SK-N-SH treated with all-trans-retinoic acid at 6 μM for 48 hours (cell line): Measurements from ENCODE around the gene TAC4.

Source experiments
- ATAC-seq: fragments of 200-7000 bp; cut with Tn5 transposase; 3 replicates; pipeline ENCODE4 v1.9.1; 2020; ENCODE audit warnings: mild to moderate bottlenecking, moderate library complexity
- ARNTL ChIP-seq: fragments of 450-650 bp; formaldehyde crosslinking; IDR thresholded peaks from 2 replicates; pipeline ENCODE4 v1.5.0; 2020; ENCODE audit warnings: low read depth, mild to moderate bottlenecking, moderate library complexity, borderline replicate concordance
- BACH2 ChIP-seq: fragments of 250-450 bp; sonication (Bioruptor Pico); IDR thresholded peaks from 2 replicates; pipeline ENCODE4 v1.9.0; 2021; ENCODE audit warnings: mild to moderate bottlenecking, borderline replicate concordance
- CSDC2 ChIP-seq: fragments of 250-450 bp; sonication (Bioruptor Pico); IDR thresholded peaks from 2 replicates; pipeline ENCODE4 v1.5.0; 2020; ENCODE audit warnings: mild to moderate bottlenecking, moderate library complexity
- ESRRG ChIP-seq: fragments of 250-450 bp; sonication (Bioruptor Pico); IDR thresholded peaks from 2 replicates; pipeline ENCODE4 v1.6.1; 2021; ENCODE audit warnings: mild to moderate bottlenecking
- GLIS3 ChIP-seq: fragments of 250-450 bp; sonication (Bioruptor Pico); IDR thresholded peaks from 2 replicates; pipeline ENCODE4 v1.5.0; 2020; ENCODE audit warnings: mild to moderate bottlenecking, moderate library complexity
- OSR1 ChIP-seq: fragments of 250-450 bp; sonication (Bioruptor Pico); IDR thresholded peaks from 2 replicates; pipeline ENCODE4 v1.8.0; 2022; ENCODE audit warnings: moderate library complexity, mild to moderate bottlenecking, inconsistent platforms
- PPARA ChIP-seq: fragments of 250-450 bp; sonication (Bioruptor Pico); IDR thresholded peaks from 2 replicates; pipeline ENCODE4 v1.5.0; 2020; ENCODE audit warnings: mild to moderate bottlenecking, borderline replicate concordance
- RARB ChIP-seq: fragments of 250-450 bp; sonication (Bioruptor Pico); IDR thresholded peaks from 2 replicates; pipeline ENCODE4 v1.8.0; 2021; ENCODE audit warnings: mild to moderate bottlenecking, moderate library complexity
- SNAI2 ChIP-seq: fragments of 250-450 bp; sonication (Bioruptor Pico); IDR thresholded peaks from 2 replicates; pipeline ENCODE4 v1.5.0; 2020; ENCODE audit warnings: mild to moderate bottlenecking, moderate library complexity
- TCF4 ChIP-seq: fragments of 250-450 bp; sonication (Bioruptor Pico); IDR thresholded peaks from 2 replicates; pipeline ENCODE4 v1.8.0; 2021; ENCODE audit warnings: mild to moderate bottlenecking, moderate library complexity, borderline replicate concordance
- TOX ChIP-seq: fragments of 250-450 bp; sonication (Bioruptor Pico); IDR thresholded peaks from 2 replicates; pipeline ENCODE4 v1.8.0; 2021; ENCODE audit warnings: mild to moderate bottlenecking, moderate library complexity, borderline replicate concordance
- ZC3H10 ChIP-seq: fragments of 250-450 bp; sonication (Bioruptor Pico); IDR thresholded peaks from 2 replicates; pipeline ENCODE4 v1.5.1; 2021; ENCODE audit warnings: mild to moderate bottlenecking, moderate library complexity
- ZFP3 ChIP-seq: fragments of 250-450 bp; sonication (Bioruptor Pico); IDR thresholded peaks from 2 replicates; pipeline ENCODE4 v1.5.0; 2020; ENCODE audit warnings: mild to moderate bottlenecking, moderate library complexity
- ZFP30 ChIP-seq: fragments of 450-650 bp; formaldehyde crosslinking; IDR thresholded peaks from 2 replicates; pipeline ENCODE4 v1.5.0; 2022; ENCODE audit warnings: mild to moderate bottlenecking, moderate library complexity
- ZNF70 ChIP-seq: fragments of 450-650 bp; formaldehyde crosslinking; IDR thresholded peaks from 2 replicates; pipeline ENCODE4 v1.5.0; 2020; ENCODE audit warnings: mild to moderate bottlenecking, moderate library complexity
- ZNF8 ChIP-seq: fragments of 450-650 bp; formaldehyde crosslinking; IDR thresholded peaks from 2 replicates; pipeline ENCODE4 v1.5.0; 2020; ENCODE audit warnings: mild to moderate bottlenecking, moderate library complexity
- TF ChIP-seq, protein P1 (sequence below): fragments of 250-450 bp; sonication (Bioruptor Pico); IDR thresholded peaks from 2 replicates; pipeline ENCODE4 v1.5.1; 2021; ENCODE audit warnings: mild to moderate bottlenecking, moderate library complexity
- TF ChIP-seq, protein P2 (sequence below): fragments of 250-450 bp; sonication (Bioruptor Pico); IDR thresholded peaks from 2 replicates; pipeline ENCODE4 v1.5.0; 2020; ENCODE audit warnings: mild to moderate bottlenecking, moderate library complexity
- TF ChIP-seq, protein P3 (sequence below): fragments of 250-450 bp; sonication (Bioruptor Pico); IDR thresholded peaks from 2 replicates; pipeline ENCODE4 v1.8.0; 2021; ENCODE audit warnings: low read depth, mild to moderate bottlenecking, moderate library complexity, borderline replicate concordance
- TF ChIP-seq, protein P4 (sequence below): fragments of 250-450 bp; sonication (Bioruptor Pico); IDR thresholded peaks from 2 replicates; pipeline ENCODE4 v1.5.1; 2020; ENCODE audit warnings: low read depth, mild to moderate bottlenecking, moderate library complexity
- TF ChIP-seq, protein P5 (sequence below): fragments of 250-450 bp; sonication (Bioruptor Pico); IDR thresholded peaks from 2 replicates; pipeline ENCODE4 v1.8.0; 2020; ENCODE audit warnings: mild to moderate bottlenecking, moderate library complexity, borderline replicate concordance

The TAC4 gene, protein sequence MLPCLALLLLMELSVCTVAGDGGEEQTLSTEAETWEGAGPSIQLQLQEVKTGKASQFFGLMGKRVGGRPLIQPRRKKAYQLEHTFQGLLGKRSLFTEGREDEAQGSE

DNA sequence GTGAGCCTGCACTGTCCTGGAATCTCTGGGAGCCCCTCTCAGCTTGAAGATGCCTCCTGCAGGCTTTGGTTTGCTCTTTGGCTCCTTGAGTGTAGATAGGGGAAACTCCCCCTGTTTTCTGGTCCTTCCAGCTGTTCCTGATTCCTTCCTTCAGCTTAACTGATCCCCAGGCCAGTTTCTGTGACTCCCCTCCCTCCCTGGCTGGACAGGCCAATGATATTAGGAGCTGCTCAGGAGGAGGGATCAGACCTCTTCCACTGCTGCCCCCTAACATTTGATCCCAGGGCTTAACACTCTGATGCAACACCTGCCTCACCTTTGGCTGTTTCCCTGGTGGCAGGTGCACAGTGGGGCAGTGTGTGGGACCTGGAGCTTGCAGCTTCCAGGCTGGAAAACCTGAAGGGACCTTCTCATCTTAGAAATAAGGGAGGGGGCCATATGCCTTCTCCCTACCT, at the start of gene TAC4:
TAC4 (minus strand) TSS at position 51 of the 455 bp plus-strand sequence. CDS start 52 bp downstream, outside the sequence.
- no peak for TF ChIP-seq ESRRG
- TF ChIP-seq, protein P1, sequence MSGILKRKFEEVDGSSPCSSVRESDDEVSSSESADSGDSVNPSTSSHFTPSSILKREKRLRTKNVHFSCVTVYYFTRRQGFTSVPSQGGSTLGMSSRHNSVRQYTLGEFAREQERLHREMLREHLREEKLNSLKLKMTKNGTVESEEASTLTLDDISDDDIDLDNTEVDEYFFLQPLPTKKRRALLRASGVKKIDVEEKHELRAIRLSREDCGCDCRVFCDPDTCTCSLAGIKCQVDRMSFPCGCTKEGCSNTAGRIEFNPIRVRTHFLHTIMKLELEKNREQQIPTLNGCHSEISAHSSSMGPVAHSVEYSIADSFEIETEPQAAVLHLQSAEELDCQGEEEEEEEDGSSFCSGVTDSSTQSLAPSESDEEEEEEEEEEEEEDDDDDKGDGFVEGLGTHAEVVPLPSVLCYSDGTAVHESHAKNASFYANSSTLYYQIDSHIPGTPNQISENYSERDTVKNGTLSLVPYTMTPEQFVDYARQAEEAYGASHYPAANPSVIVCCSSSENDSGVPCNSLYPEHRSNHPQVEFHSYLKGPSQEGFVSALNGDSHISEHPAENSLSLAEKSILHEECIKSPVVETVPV, result no peak
- no peak for TF ChIP-seq ZNF70
- TF ChIP-seq ARNTL (CRISPR knock-in tag), result no peak
- TF ChIP-seq, protein P2, sequence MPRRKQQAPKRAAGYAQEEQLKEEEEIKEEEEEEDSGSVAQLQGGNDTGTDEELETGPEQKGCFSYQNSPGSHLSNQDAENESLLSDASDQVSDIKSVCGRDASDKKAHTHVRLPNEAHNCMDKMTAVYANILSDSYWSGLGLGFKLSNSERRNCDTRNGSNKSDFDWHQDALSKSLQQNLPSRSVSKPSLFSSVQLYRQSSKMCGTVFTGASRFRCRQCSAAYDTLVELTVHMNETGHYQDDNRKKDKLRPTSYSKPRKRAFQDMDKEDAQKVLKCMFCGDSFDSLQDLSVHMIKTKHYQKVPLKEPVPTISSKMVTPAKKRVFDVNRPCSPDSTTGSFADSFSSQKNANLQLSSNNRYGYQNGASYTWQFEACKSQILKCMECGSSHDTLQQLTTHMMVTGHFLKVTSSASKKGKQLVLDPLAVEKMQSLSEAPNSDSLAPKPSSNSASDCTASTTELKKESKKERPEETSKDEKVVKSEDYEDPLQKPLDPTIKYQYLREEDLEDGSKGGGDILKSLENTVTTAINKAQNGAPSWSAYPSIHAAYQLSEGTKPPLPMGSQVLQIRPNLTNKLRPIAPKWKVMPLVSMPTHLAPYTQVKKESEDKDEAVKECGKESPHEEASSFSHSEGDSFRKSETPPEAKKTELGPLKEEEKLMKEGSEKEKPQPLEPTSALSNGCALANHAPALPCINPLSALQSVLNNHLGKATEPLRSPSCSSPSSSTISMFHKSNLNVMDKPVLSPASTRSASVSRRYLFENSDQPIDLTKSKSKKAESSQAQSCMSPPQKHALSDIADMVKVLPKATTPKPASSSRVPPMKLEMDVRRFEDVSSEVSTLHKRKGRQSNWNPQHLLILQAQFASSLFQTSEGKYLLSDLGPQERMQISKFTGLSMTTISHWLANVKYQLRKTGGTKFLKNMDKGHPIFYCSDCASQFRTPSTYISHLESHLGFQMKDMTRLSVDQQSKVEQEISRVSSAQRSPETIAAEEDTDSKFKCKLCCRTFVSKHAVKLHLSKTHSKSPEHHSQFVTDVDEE (CRISPR knock-in tag), result no peak
- TF ChIP-seq ZFP30 (CRISPR knock-in tag), result no peak
- TF ChIP-seq GLIS3, result no peak
- TF ChIP-seq ZFP3 (CRISPR knock-in tag), result no peak
- TF ChIP-seq BACH2 (CRISPR knock-in tag), result no peak
- TF ChIP-seq, all 23 proteins: peak for 0
- ATAC-seq, result no peak

DNA sequence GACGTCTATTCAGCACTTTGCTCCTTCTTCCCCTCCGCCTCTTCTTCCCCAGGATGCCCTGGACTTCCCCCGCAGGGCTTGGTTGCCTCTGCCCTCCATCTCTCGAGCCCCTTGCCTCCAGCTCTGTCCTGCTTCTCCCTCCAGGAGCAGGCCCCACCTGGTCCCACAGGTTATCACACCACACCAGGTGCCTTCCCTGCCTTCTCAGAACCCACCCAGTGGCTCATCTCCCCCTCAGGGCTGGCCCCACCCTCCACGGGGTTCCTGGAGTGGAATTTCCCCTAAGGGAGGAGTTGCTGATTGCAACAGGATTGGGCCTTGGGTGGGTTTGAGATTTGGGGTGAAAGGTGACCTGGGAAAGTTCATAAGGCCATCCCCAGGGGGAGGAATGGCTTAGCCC, 49.0 kb upstream of the TAC4 start:
- TF ChIP-seq PPARA (CRISPR knock-in tag), result no peak
- TF ChIP-seq, all 23 proteins: peak for 0
- no peak for ATAC-seq

DNA sequence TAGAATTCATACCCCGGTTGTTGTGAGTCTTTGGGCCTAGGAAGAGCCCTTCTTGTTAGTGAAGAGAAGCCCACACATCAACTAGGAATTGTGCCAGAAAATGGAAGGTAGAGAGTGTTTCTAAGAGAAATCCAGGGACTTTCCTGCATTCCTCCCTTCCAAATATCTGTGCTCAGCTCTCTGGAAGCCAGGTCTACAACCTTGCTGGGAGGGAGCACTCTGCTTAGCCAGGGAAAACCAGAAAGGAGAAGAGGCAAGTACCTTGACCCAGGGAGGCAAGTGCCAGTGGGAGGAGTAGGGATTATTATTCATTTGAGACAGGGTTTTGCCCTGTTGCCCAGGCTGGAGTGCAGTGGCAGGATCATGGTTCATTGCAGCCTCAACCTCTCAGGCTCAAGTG, 48.4 kb upstream of the TAC4 start:
- no peak for ATAC-seq
- TF ChIP-seq OSR1 (CRISPR knock-in tag) (no peak), ESRRG (no peak), ZFP3 (CRISPR knock-in tag) (no peak), CSDC2 (CRISPR knock-in tag) (no peak)

DNA sequence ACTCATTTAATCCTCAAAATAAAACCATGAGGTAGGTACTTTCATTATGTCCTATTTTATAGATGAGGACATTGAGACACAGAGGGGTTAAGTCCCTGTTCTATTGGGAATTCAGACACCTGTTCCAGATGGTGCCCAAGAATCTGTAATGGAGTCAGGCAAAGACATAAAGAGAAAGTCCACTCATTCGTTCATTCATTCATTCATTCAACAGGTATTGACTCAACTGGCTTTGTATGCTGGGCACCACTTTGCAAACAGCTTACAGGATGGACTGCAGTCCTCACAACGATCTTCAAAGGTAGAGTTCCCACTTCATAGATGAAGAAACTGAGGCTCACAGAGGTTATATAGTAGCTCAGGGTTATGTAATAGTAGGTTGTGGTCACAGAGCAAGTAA, 47.9 kb upstream of the TAC4 start:
- no peak for ATAC-seq
- TF ChIP-seq, protein P3, sequence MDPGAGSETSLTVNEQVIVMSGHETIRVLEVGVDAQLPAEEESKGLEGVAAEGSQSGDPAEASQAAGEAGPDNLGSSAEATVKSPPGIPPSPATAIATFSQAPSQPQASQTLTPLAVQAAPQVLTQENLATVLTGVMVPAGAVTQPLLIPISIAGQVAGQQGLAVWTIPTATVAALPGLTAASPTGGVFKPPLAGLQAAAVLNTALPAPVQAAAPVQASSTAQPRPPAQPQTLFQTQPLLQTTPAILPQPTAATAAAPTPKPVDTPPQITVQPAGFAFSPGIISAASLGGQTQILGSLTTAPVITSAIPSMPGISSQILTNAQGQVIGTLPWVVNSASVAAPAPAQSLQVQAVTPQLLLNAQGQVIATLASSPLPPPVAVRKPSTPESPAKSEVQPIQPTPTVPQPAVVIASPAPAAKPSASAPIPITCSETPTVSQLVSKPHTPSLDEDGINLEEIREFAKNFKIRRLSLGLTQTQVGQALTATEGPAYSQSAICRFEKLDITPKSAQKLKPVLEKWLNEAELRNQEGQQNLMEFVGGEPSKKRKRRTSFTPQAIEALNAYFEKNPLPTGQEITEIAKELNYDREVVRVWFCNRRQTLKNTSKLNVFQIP (CRISPR knock-in tag), result no peak
- TF ChIP-seq CSDC2 (CRISPR knock-in tag) (no peak), ZC3H10 (CRISPR knock-in tag) (no peak), ZNF70 (no peak)

DNA sequence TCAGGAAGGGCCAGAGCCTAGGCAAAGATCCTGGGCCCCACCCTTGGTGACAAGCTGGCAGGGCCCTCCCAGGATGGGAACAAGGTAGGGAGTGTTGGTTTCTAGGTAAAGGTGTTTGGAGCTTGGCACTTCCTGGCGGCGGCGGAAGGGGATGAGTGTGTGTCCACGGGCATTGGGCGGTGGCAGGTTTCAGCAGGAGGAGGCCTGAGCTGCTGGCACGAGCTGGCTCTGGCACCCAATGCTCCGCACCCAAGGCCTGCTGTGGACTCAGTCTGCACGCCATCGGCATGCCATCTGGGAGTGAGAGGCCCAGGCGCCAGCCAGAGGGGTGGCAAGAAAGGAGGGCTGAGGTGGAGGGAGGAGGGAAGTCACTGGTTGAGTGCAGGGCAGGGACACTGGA, 46.9 kb upstream of the TAC4 start:
- ATAC-seq, result no peak
- TF ChIP-seq ZC3H10 (CRISPR knock-in tag) (no peak), PPARA (CRISPR knock-in tag) (no peak), ZNF8 (CRISPR knock-in tag) (no peak), ZFP30 (CRISPR knock-in tag) (no peak), TOX (CRISPR knock-in tag) (no peak), ZFP3 (CRISPR knock-in tag) (no peak), SNAI2 (CRISPR knock-in tag) (no peak), TCF4 (CRISPR knock-in tag) (no peak), BACH2 (CRISPR knock-in tag) (no peak), ESRRG (no peak), OSR1 (CRISPR knock-in tag) (no peak), RARB (no peak)
- TF ChIP-seq, protein P3 (CRISPR knock-in tag), result no peak
- TF ChIP-seq, protein P4, sequence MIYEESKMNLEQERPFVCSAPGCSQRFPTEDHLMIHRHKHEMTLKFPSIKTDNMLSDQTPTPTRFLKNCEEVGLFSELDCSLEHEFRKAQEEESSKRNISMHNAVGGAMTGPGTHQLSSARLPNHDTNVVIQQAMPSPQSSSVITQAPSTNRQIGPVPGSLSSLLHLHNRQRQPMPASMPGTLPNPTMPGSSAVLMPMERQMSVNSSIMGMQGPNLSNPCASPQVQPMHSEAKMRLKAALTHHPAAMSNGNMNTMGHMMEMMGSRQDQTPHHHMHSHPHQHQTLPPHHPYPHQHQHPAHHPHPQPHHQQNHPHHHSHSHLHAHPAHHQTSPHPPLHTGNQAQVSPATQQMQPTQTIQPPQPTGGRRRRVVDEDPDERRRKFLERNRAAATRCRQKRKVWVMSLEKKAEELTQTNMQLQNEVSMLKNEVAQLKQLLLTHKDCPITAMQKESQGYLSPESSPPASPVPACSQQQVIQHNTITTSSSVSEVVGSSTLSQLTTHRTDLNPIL, result no peak
- TF ChIP-seq, protein P5, sequence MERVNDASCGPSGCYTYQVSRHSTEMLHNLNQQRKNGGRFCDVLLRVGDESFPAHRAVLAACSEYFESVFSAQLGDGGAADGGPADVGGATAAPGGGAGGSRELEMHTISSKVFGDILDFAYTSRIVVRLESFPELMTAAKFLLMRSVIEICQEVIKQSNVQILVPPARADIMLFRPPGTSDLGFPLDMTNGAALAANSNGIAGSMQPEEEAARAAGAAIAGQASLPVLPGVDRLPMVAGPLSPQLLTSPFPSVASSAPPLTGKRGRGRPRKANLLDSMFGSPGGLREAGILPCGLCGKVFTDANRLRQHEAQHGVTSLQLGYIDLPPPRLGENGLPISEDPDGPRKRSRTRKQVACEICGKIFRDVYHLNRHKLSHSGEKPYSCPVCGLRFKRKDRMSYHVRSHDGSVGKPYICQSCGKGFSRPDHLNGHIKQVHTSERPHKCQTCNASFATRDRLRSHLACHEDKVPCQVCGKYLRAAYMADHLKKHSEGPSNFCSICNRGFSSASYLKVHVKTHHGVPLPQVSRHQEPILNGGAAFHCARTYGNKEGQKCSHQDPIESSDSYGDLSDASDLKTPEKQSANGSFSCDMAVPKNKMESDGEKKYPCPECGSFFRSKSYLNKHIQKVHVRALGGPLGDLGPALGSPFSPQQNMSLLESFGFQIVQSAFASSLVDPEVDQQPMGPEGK (CRISPR knock-in tag), result no peak
